Small intestine (tissue), 7 donors: ENCODE measurements around the gene ACTRT2. TPM values are rescaled to one million over a fixed set of nuclear protein-coding genes. Genes with fewer than 3 reads are reported as not detected.

Source experiments
- DNase-seq, 2 donors: peaks; one replicate each; pipeline versions ENCODE4 v3.0.0 to v3.0.0-alpha.2; 2013
- FAIRE-seq: peaks from 2 replicates; lab custom pipeline; 2012; peaks lifted over from hg19 to GRCh38; lab: Jason Lieb, UNC
- H3K27ac ChIP-seq, 3 donors: one replicate each; pipeline ENCODE4 v1.5.1; 2013; ENCODE audit warnings: low read length in 2 of 3, mild to moderate bottlenecking in 2 of 3, control low read depth in 1 of 3, inconsistent platforms in 1 of 3, low read depth in 1 of 3, moderate library complexity in 1 of 3
- H3K27me3 ChIP-seq, 3 donors: one replicate each; pipeline ENCODE4 v1.6.1; 2013; ENCODE audit warnings: low read length in 3 of 3, inconsistent platforms in 1 of 3; ENCODE audit not compliant: control insufficient read depth in 3 of 3, insufficient read depth in 3 of 3
- H3K36me3 ChIP-seq, 3 donors: one replicate each; pipeline ENCODE4 v1.6.1; 2013; ENCODE audit warnings: low read length in 3 of 3, inconsistent platforms in 1 of 3, low read depth in 1 of 3, mild to moderate bottlenecking in 1 of 3, moderate library complexity in 1 of 3; ENCODE audit not compliant: control insufficient read depth in 3 of 3, insufficient read depth in 2 of 3
- H3K4me1 ChIP-seq, 3 donors: one replicate each; pipeline ENCODE4 v1.6.1; 2013; ENCODE audit warnings: low read length in 2 of 3, inconsistent platforms in 1 of 3, low read depth in 1 of 3, mild to moderate bottlenecking in 1 of 3, moderate library complexity in 1 of 3; ENCODE audit not compliant: control insufficient read depth in 3 of 3, insufficient read depth in 2 of 3
- H3K4me3 ChIP-seq, 3 donors: one replicate each; pipeline ENCODE4 v1.5.1; 2013; ENCODE audit warnings: low read length in 3 of 3, control low read depth in 1 of 3, inconsistent platforms in 1 of 3, low read depth in 1 of 3, mild to moderate bottlenecking in 1 of 3, moderate library complexity in 1 of 3
- H3K9me3 ChIP-seq, 2 donors: one replicate each; pipeline ENCODE4 v1.6.1; 2013; ENCODE audit warnings: low read depth in 1 of 2, low read length in 1 of 2; ENCODE audit not compliant: control insufficient read depth in 2 of 2, insufficient read depth in 1 of 2
- WGBS, 3 donors: extraction: QIAGEN DNeasy Blood & Tissue Kit; methylation state at CpG; one replicate each; pipeline ENCODE4 v1.1.7; 2013; 5-methylcytosine and 5-hydroxymethylcytosine counted together
- polyA plus RNA-seq, 4 donors: library from polyadenylated mRNA; stranded (reverse) in 3 of 4; unstranded in 1 of 4; fragments of 200-250 nt in 3 of 4; fragments of 120-200 nt in 1 of 4; gene quantifications; one replicate each; pipeline versions ENCODE4 v1.2.1 to v1.2.3, GENCODE V29; 2013
- donor health status: healthy with polysubstance abuse.
- donor health status: control.
- donor health status: control.
- donor health status: Bipolar disorder and iron deficiency.
- donor health status: healthy.

Gene ACTRT2
- polyA plus RNA-seq, 4 donors, result not detected

DNA sequence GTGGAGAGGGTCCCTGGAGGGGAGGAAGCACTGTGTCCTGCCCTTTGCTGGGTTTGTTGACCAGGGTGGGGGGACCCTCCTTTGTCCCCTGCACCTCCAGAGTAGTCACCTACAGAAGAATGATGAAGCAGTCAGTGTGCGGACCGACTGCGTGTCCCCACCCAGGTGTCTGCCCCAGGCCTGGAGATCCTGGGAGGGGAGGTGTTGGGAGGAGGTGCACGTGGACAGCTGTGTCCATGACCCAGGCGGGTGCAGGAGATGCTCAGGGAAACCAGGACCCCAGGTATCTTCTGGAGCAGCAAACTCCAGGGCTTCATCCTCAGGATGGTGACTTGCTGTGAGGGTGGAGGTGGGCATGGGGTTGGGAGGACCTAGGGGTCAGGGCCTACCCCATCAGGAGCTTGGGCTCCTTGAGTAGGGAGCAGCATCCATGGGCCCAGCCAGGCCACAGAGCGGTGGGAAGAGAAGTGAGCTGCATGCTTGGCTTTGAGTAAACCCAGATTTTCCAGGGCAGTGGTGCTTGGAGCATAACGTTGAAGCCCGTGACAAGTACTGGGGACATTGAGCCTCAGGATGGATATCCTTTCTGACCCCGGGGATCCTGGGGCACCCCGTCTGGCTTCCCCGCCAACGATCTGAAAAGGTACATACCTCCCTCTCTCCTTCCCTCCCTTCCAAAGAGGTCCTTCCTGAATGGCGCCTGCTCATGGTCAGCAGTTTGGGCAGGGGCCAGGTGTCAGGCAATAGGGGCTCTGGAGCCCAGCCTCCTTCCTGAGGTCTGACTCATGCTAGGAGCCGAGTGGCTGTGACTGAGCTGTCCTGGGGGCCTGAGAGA lies 13.7 kb downstream of the ACTRT2 start:
- 76 to 80% (median 79%) methylated on average over 14 of the region's 14 CpGs for WGBS, 3 donors
- FAIRE-seq, result no peak

DNA sequence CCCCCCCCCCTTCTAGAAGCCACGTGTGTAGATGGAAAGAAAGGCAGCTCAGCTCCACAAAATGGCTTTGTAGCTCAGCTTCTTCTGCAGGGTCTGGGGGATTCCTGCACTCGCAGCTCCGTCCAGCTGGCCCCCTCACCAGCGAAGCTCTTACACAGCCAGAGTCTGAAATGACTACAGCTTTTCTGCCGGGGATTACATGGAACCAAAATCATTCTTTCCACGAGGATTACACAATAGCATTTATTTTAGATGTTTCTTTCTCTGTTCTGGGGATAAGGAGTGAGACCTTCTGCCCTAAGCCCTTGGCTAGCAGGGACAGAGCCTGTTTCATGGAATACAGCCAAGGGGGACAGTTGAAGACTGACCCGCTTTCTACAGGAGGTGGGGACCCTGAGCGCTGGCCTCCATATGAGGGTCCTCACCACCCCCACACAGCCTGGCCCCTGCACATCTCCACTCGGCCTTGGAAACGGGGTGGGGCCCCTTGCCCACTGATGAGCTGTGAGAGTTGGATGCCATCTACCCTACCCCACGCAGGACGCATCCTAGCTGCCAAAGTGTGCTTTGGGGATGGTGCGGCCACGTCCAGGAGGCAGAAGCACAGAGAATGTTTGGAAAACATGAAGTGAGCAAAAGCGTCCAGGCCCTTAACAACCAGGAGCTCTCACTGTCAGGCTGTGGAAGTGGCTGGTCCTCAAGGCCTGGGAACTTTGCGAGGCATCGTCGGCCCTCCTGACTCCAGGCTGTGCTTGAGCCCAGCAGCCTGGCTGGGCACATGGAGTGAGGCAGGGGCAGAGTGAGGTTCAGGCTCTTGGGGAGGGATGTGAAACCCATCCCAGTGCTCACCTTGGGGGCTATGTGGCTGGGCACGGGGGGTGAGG lies 14.5 kb downstream of the ACTRT2 start:
- Histone ChIP-seq H3K9me3 (no peaks in the 10 kb centered on the region), H3K4me1 (no peaks in the 10 kb centered on the region), H3K36me3 (no peaks in the 10 kb centered on the region), H3K27me3 (peaks cover 0 to 3% (median 0%) of the 10 kb centered on the region in 3 donors), H3K27ac (no peak overlapping the region), H3K4me3 (no peak overlapping the region)
- FAIRE-seq, result no peak
- 74 to 76% (median 74%) methylated on average over 17 to 19 of the region's 19 CpGs for WGBS, 3 donors
- DNase-seq, result no peak

More for the DNA sequence above, 13.7 kb downstream of the ACTRT2 start:
- DNase-seq, result no peak
- Histone ChIP-seq H3K27me3 (peaks cover 0 to 9% (median 0%) of the 10 kb centered on the region in 3 donors), H3K4me1 (no peaks in the 10 kb centered on the region), H3K4me3 (no peak overlapping the region), H3K36me3 (no peaks in the 10 kb centered on the region), H3K27ac (no peak overlapping the region), H3K9me3 (no peaks in the 10 kb centered on the region)

DNA sequence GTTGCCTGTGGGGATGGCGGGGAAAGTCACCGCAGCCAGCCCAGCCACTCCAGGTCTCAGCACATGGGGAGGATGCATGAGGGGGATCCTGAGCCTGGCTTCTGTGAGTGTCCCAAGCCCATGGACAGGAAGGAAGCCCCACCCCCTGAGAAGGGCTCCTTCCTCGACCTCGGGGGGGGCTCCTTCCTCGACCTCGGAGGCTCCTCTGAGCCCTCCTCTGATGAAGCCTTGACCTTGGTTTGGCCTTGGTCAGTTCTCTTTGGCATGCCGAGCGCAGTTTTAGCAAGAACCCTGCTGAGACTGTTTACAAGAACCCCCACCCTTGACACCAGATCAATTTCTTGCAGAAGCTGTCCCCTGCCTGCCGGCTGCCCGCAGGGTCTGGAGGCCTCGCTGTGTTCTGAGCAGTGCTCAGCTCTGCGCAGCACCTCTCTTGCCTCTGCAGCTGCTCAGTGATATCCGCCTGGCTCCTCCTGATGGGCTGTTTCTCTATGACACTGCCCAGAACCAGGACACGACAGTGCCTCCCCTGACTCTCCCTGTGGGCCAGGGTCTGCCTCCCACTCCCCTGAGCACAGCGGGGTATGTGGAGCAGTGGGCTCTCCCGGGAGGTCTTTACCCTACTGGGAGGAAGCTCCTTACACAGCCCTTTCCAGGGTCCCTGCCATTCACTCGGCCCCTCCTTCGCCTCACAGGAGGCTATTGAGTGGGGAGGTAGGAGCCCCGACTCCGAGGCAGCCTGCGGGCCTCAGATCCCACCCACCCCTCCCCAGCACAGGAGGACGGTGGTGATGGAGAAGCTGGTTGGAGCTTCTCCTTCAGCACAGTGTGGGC lies 15.4 kb downstream of the ACTRT2 start:
- 58 to 67% (median 58%) methylated on average over 20 to 22 of the region's 22 CpGs for WGBS, 3 donors
- no peaks in the 10 kb centered on the region for H3K4me1 ChIP-seq
- no peak for FAIRE-seq
- no peak overlapping the region for H3K27ac ChIP-seq
- H3K4me3 ChIP-seq, result no peak overlapping the region
- no peak for DNase-seq
- peaks cover 0 to 2% (median 0%) of the 10 kb centered on the region in 3 donors for H3K27me3 ChIP-seq
- no peaks in the 10 kb centered on the region for H3K9me3 ChIP-seq
- no peaks in the 10 kb centered on the region for H3K36me3 ChIP-seq

DNA sequence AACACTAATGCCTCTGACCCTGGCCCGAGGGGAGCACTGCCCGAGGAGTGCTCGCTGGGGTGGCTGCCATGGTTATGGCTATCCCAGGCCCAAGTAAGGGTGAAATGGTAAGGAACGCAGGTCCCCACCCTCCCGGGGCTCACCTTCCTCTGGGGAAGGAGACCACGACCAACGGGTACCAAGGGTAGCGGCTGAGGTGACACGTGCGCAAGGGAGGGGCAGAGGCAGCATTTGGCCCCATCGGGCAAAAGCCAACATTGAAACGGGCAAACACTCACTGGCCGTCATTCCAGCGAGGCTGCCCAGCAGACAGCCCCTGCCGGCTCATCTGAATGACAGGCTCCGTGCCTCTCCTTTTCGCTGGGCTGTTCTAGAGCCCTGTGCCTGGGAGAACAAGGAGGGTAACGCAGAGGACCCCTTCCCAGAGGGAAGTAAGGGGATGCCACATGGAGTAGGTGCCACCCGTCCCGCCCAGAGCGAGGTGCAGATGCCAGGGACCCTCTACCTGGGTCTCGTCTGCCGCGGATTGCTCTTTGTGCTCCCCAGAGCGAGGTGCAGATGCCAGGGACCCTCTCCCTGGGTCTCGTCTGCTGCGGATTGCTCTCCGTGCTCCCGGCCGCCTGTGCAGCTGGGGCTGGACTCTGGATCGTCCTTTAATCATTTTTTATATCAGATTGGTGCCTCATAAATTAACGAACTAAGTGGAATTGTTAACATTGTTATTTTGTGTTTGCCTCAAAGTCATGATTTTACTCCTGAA lies 16.2 kb downstream of the ACTRT2 start:
- 58 to 81% (median 64%) methylated on average over 26 to 32 of the region's 32 CpGs for WGBS, 3 donors

DNA sequence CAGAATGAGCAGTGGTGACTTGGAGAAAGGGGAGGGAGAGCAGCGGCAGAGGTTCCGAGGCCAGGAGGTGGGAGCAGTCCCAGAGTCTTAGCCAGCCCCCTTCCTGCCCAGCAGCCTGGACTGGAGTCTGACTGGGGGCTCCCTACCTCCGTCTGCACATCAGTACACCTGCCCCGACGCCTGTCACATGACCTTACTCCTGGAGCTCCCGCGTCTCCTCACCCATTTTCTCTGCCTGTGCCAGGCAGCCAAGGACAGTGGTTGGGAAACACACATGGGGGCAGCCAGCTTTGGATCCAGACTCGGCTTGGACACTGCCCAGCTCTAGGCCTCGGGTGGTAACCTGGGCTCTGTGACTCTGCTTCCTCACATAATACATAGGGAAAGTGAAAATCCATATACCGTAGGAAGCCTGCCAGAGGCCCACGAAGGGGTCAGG lies 16.9 kb downstream of the ACTRT2 start:
- H3K27ac ChIP-seq, result no peak overlapping the region
- H3K9me3 ChIP-seq, result no peaks in the 10 kb centered on the region
- H3K27me3 ChIP-seq, result no peaks in the 10 kb centered on the region
- 34 to 78% (median 47%) methylated on average over 11 of the region's 11 CpGs for WGBS, 3 donors
- FAIRE-seq (no peak), DNase-seq (no peak)
- H3K36me3 ChIP-seq, result no peaks in the 10 kb centered on the region
- H3K4me3 ChIP-seq, result no peak overlapping the region
- no peaks in the 10 kb centered on the region for H3K4me1 ChIP-seq

More for the DNA sequence above, 16.2 kb downstream of the ACTRT2 start:
- Histone ChIP-seq H3K27ac (no peak overlapping the region), H3K9me3 (no peaks in the 10 kb centered on the region), H3K4me1 (no peaks in the 10 kb centered on the region), H3K36me3 (no peaks in the 10 kb centered on the region), H3K4me3 (no peak overlapping the region), H3K27me3 (no peaks in the 10 kb centered on the region)
- DNase-seq (no peak), FAIRE-seq (no peak)

DNA sequence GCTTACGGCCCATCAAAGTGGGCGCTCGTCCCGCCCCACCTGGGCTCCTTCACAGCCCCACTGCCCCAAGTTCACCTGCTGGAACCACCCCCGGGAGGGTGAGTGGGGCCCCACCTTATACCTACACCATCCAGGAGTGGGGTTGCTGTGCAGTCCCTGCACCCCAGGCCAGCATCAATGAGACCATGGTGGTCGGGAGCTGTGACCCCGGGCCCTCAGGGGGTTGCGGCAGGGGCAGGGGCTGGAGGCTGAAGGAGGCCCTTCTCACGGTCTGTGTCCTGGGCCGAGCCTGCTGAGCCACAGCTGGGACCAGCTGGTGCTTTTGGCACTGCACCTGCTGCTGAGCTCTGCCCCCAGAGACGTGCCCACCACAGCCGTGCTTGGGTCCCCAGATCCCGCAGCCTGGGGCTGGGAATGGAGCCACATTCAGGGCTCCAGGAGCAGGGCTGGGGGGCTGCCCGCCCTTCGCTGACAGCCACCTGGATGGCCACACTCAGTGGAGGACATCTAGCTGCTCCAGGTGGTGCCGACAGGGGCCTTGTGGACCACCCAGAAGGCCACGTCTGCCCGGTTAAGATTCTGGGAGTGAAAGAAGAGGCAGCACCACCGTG lies 17.4 kb downstream of the ACTRT2 start:
- Histone ChIP-seq H3K27ac (no peak overlapping the region), H3K9me3 (no peaks in the 10 kb centered on the region), H3K4me1 (no peaks in the 10 kb centered on the region), H3K36me3 (no peaks in the 10 kb centered on the region), H3K27me3 (no peaks in the 10 kb centered on the region), H3K4me3 (no peak overlapping the region)
- no peak for FAIRE-seq
- WGBS, 3 donors, result 66 to 74% (median 68%) methylated on average over 19 of the region's 19 CpGs
- DNase-seq, result no peak

DNA sequence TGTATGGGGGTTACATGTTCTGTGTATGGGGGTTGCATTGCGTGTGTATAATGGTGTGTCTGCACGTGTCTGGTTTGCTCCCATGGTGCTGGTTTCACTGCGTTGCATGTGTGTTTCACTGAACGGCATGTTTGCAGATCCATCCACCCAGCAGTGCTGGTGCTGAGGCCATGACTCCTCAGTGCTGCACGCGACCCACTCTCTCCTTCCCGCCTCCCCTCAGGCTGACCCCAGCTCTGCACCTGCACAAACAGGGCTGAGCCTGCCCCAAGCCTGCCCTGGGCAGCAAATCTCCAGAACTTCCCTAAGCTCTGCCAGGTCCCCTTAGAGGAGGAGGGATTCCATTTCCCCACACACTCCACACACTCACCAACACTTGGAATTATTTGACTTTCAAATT lies 18.7 kb downstream of the ACTRT2 start:
- no peaks in the 10 kb centered on the region for H3K4me1 ChIP-seq
- FAIRE-seq (no peak), DNase-seq (no peak)
- peaks cover 0 to 2% (median 0%) of the 10 kb centered on the region in 3 donors for H3K27me3 ChIP-seq
- H3K4me3 ChIP-seq, result no peak overlapping the region
- no peak overlapping the region for H3K27ac ChIP-seq
- WGBS, 3 donors, result 84 to 90% (median 90%) methylated on average over 7 of the region's 7 CpGs
- H3K36me3 ChIP-seq, result no peaks in the 10 kb centered on the region
- H3K9me3 ChIP-seq, result no peaks in the 10 kb centered on the region
